Tibial nerve (tissue), 4 donors: ENCODE data around the gene ATG10. TPM values are rescaled to one million over a fixed set of nuclear protein-coding genes. Genes with fewer than 3 reads are reported as not detected.

Experiments
- DNase-seq, 2 donors: peaks; one replicate each; pipeline ENCODE4 v3.0.0-alpha.2; 2019; ENCODE audit warnings: low spot score in 2 of 2
- H3K27ac ChIP-seq, 4 donors: fragments of 200-600 bp; sonication (generic) in 3 of 4; one replicate each; pipeline ENCODE4 v1.5.1; 2017 to 2019; ENCODE audit warnings: mild to moderate bottlenecking in 1 of 4
- H3K27me3 ChIP-seq, 2 donors: fragments of 200-600 bp; sonication (generic) in 1 of 2; one replicate each; pipeline versions ENCODE4 v1.5.1 to v1.6.0; 2017 to 2019
- H3K36me3 ChIP-seq, 3 donors: fragments of 200-600 bp; sonication (generic); one replicate each; pipeline ENCODE4 v1.5.1; 2018 to 2019
- H3K4me1 ChIP-seq, 4 donors: fragments of 200-600 bp; sonication (generic) in 3 of 4; one replicate each; pipeline ENCODE4 v1.5.1; 2017 to 2019
- H3K4me3 ChIP-seq, 4 donors: fragments of 200-600 bp; sonication (generic) in 3 of 4; one replicate each; pipeline ENCODE4 v1.5.1; 2017 to 2019; ENCODE audit warnings: mild to moderate bottlenecking in 1 of 4, moderate library complexity in 1 of 4
- H3K9me3 ChIP-seq, 4 donors: fragments of 200-600 bp; sonication (generic) in 3 of 4; one replicate each; pipeline ENCODE4 v1.5.1; 2017 to 2019
- CTCF ChIP-seq, 5 experiments: fragments of 200-600 bp in 3 of 5; fragments of 450-650 bp in 2 of 5; sonication (generic) in 3 of 5; IDR thresholded peaks; one replicate each; pipeline ENCODE4 v1.5.1; 2016 to 2019; ENCODE audit warnings: antibody characterized with exemption in 5 of 5, mild to moderate bottlenecking in 3 of 5, moderate library complexity in 2 of 5
- EP300 ChIP-seq, 2 donors: sonication (generic); formaldehyde crosslinking; IDR thresholded peaks; one replicate each; pipeline ENCODE4 v1.6.1; 2017; ENCODE audit warnings: antibody characterized with exemption in 2 of 2, mild to moderate bottlenecking in 1 of 2
- POLR2A ChIP-seq, 2 donors: fragments of 450-650 bp; IDR thresholded peaks; one replicate each; pipeline ENCODE4 v1.6.1; 2017; ENCODE audit warnings: antibody characterized with exemption in 2 of 2, mild to moderate bottlenecking in 2 of 2, moderate library complexity in 2 of 2
- WGBS, 2 donors: methylation state at CpG; one replicate each; pipeline ENCODE4 v1.1.5; 2018; 5-methylcytosine and 5-hydroxymethylcytosine counted together
- total RNA-seq, 4 donors: library from RNA; depleted of rRNA; stranded (reverse); fragments of >200 nt; gene quantifications; one replicate each; pipeline ENCODE4 v1.1.0, GENCODE V29; 2016

The ATG10 gene
- total RNA-seq, 4 donors from 2014 or later: 3.5 to 25.1 (median 6.9) TPM

GRCh38 chr5:82104872-82105271 lies 133.0 kb downstream of the ATG10 start:
- H3K36me3 ChIP-seq: no peaks in the 10 kb centered on the region
- peak overlapping the region in 1 of 4 donors; percentile 13 for H3K27ac ChIP-seq
- no peaks in the 10 kb centered on the region for H3K27me3 ChIP-seq
- peaks cover 0 to 31% (median 19%) of the 10 kb centered on the region in 4 donors for H3K4me1 ChIP-seq
- DNase-seq: no peak
- TF ChIP-seq POLR2A (IDR thresholded peaks at IDR 0.05) (no peak), CTCF (IDR thresholded peaks at IDR 0.05) (no peak), EP300 (IDR thresholded peaks at IDR 0.05) (no peak)
- no peaks in the 10 kb centered on the region for H3K9me3 ChIP-seq
- 78 to 81% methylated on average over 4 of the region's 4 CpGs for WGBS, 2 donors
- H3K4me3 ChIP-seq: no peak overlapping the region

DNA sequence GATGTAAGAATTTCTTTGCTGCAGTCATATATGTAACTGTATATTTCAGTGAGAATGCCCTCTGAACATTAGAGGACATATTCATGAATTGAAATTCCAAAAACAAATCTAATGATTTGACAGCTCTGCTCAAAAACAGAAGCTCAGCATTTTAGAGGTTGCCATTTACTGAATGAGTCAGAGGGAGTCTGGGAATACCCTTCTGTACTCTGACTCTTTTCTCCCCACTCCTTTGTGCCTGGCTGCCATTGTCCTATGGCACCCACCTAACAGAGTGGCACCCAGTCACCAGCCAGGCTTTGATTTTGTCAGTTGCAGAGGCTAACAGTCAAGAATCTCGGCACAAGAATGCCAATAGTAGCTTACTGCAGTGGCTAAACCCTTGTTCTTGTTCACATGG lies 133.6 kb downstream of the ATG10 start:
- H3K27me3 ChIP-seq: no peaks in the 10 kb centered on the region
- WGBS, 2 donors: 36 to 56% methylated on average over 1 of the region's 1 CpG
- H3K4me1 ChIP-seq: peaks cover 0 to 31% (median 19%) of the 10 kb centered on the region in 4 donors
- TF ChIP-seq EP300 (IDR thresholded peaks at IDR 0.05) (no peak), POLR2A (IDR thresholded peaks at IDR 0.05) (no peak), CTCF (IDR thresholded peaks at IDR 0.05) (no peak)
- no peaks in the 10 kb centered on the region for H3K36me3 ChIP-seq
- no peak overlapping the region for H3K4me3 ChIP-seq
- H3K9me3 ChIP-seq: no peaks in the 10 kb centered on the region
- DNase-seq: no peak
- peak overlapping the region in 2 of 4 donors; percentile 13 to 45 for H3K27ac ChIP-seq

- peak overlapping the region in 2 of 4 donors; percentile 21 to 45 for H3K27ac ChIP-seq
- peaks cover 0 to 31% (median 19%) of the 10 kb centered on the region in 4 donors for H3K4me1 ChIP-seq
- DNase-seq: no peak
Measured at GRCh38 chr5:82106207-82106606, 134.4 kb downstream of the ATG10 start.

GRCh38 chr5:82106756-82107155 lies 134.9 kb downstream of the ATG10 start:
- Histone ChIP-seq H3K9me3 (no peaks in the 10 kb centered on the region), H3K27me3 (no peaks in the 10 kb centered on the region), H3K36me3 (no peaks in the 10 kb centered on the region), H3K4me3 (no peak overlapping the region), H3K4me1 (peaks cover 0 to 31% (median 19%) of the 10 kb centered on the region in 4 donors), H3K27ac (peak overlapping the region in 2 of 4 donors; percentile 21 to 45)
- 3 to 7% methylated on average over 1 of the region's 1 CpG for WGBS, 2 donors
- no peak for TF ChIP-seq POLR2A (IDR thresholded peaks at IDR 0.05)
- no peak for TF ChIP-seq EP300 (IDR thresholded peaks at IDR 0.05)
- no peak for TF ChIP-seq CTCF (IDR thresholded peaks at IDR 0.05)
- no peak for DNase-seq

More at GRCh38 chr5:82106207-82106606, 134.4 kb downstream of the ATG10 start:
- TF ChIP-seq EP300 (IDR thresholded peaks at IDR 0.05): no peak
- TF ChIP-seq POLR2A (IDR thresholded peaks at IDR 0.05): no peak
- TF ChIP-seq CTCF (IDR thresholded peaks at IDR 0.05): no peak
- 64 to 66% methylated on average over 3 of the region's 3 CpGs for WGBS, 2 donors
- Histone ChIP-seq H3K36me3 (no peaks in the 10 kb centered on the region), H3K4me3 (no peak overlapping the region), H3K27me3 (no peaks in the 10 kb centered on the region), H3K9me3 (no peaks in the 10 kb centered on the region)

GRCh38 chr5:82107267-82107666 lies 135.4 kb downstream of the ATG10 start:
- TF ChIP-seq POLR2A (IDR thresholded peaks at IDR 0.05) (no peak), EP300 (IDR thresholded peaks at IDR 0.05) (no peak), CTCF (IDR thresholded peaks at IDR 0.05) (peak; percentile 27 to 43 (median 30))
- H3K4me1 ChIP-seq: peaks cover 0 to 31% (median 19%) of the 10 kb centered on the region in 4 donors
- H3K27me3 ChIP-seq: no peaks in the 10 kb centered on the region
- DNase-seq: no peak
- no peak overlapping the region for H3K4me3 ChIP-seq
- no peaks in the 10 kb centered on the region for H3K36me3 ChIP-seq
- peak overlapping the region in 2 of 4 donors; percentile 21 to 45 for H3K27ac ChIP-seq
- no peaks in the 10 kb centered on the region for H3K9me3 ChIP-seq
